BJ (cell line): Measurements from ENCODE around the gene TMCO1. TPM values are rescaled to one million over a fixed set of nuclear protein-coding genes. Genes with fewer than 3 reads are reported as not detected.
"Not testable (repeated sequence)": the region's sequence is repeated elsewhere in the genome, so short reads cannot be mapped to it uniquely, and the experiment has no call there.

Experiments used
- CTCF ChIA-PET: fragments of 350-600 bp; formaldehyde crosslinking; extraction: SDS; loops from one replicate; lab custom pipeline; 2021; ENCODE audit warnings: antibody characterized with exemption, inconsistent platforms; lab: Yijun Ruan, JAX
- POLR2A ChIA-PET: fragments of 300-600 bp; sonication (Branson Sonifier 250); formaldehyde crosslinking; extraction: SDS; loops from one replicate; lab custom pipeline; 2021; ENCODE audit warnings: antibody characterized with exemption; lab: Charles Lee
- DNase-seq: peaks from one replicate; pipeline ENCODE4 v3.0.0-alpha.2; 2011; ENCODE audit warnings: low read depth
- H3K27me3 ChIP-seq: 2 replicates; pipeline ENCODE4 v1.6.0; 2011; ENCODE audit warnings: low read length; ENCODE audit not compliant: control insufficient read depth, insufficient read depth
- H3K36me3 ChIP-seq: 2 replicates; pipeline ENCODE4 v1.5.1; 2011; ENCODE audit warnings: low read length; ENCODE audit not compliant: control insufficient read depth, insufficient read depth
- H3K4me3 ChIP-seq: 2 replicates; pipeline ENCODE4 v1.5.1; 2011; ENCODE audit warnings: low read depth, mild to moderate bottlenecking, control low read depth, low read length
- CTCF ChIP-seq: IDR thresholded peaks from 2 replicates; pipeline ENCODE4 v1.5.1; 2011; ENCODE audit warnings: low read depth, mild to moderate bottlenecking, control low read depth, inconsistent platforms, low read length, moderate library complexity; ENCODE audit not compliant: insufficient read depth
- polyA plus RNA-seq: library from polyadenylated mRNA; depleted of rRNA; stranded (reverse); fragments of >200 nt; gene quantifications from 2 replicates; pipeline ENCODE4 v1.2.3, GENCODE V29; 2011

Gene TMCO1
- polyA plus RNA-seq, 1 experiment = 203 TPM

- ChIA-PET POLR2A (interaction anchor here (0.6 kb wide), 1 partner anchor 74 kb away, joined by 4 read pairs; no protein-coding TSS in a partner anchor), CTCF (interaction anchor here (0.9 to 1.2 kb wide), 2 partner anchors 9 to 228 kb away, joined by 3 read pairs; no protein-coding TSS in a partner anchor)
- Histone ChIP-seq H3K27me3 (no peaks in the 10 kb centered on the region), H3K36me3 (peaks cover 12% of the 10 kb centered on the region), H3K4me3 (no peak overlapping the region)
- no peak for DNase-seq
- TF ChIP-seq CTCF = no peak
Observed at GRCh38 chr1:165686121-165686970, 82.3 kb downstream of the TMCO1 start.

DNA sequence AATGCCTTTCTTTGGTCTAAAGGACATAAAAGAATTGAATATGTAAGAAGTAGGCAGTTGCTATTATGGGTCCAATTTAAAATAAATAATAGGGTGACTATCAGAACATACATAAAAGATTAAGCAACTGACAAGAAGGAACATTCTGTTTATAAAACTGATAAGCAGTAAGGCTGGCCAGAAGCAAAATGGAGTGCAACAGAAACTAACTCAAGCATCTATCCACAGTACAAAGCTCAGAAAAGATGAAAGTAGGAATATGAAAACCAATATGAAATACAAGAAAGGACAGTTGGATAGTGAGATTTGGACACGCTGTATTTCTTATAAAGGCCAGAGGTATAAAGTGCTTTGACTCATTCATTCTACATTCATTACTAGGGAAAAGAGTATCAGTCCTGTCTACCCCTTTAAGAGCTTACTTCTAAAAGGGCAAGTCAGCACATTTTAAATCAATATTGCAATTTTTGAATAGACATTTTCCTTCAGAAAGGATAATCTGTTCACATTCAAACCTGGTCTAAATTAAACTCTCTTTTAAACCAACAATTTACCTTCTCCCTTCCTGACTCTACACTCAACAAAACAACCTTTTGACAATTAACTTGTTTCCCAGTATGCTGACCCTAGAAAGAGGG is 84.7 kb downstream of the TMCO1 start:
- no peaks in the 10 kb centered on the region for H3K27me3 ChIP-seq
- H3K4me3 ChIP-seq = no peak overlapping the region
- CTCF ChIA-PET = interaction anchor here (2.0 kb wide), 1 partner anchor 14 kb away, joined by 4 read pairs; the partner anchor contains the start of gene ALDH9A1
- POLR2A ChIA-PET = no interaction called here
- no peak for TF ChIP-seq CTCF
- H3K36me3 ChIP-seq = peaks cover 10% of the 10 kb centered on the region
- DNase-seq = no peak

- POLR2A ChIA-PET, H3K4me3 ChIP-seq, CTCF ChIA-PET, H3K27me3 ChIP-seq, H3K36me3 ChIP-seq, DNase-seq: not testable (repeated sequence)
Observed at GRCh38 chr1:165680773-165681172, 87.9 kb downstream of the TMCO1 start.

GRCh38 chr1:165680303-165680702 is 88.4 kb downstream of the TMCO1 start:
- Histone ChIP-seq H3K4me3 (no peak overlapping the region), H3K36me3 (peaks cover 7% of the 10 kb centered on the region), H3K27me3 (no peaks in the 10 kb centered on the region)
- CTCF ChIA-PET = no interaction called here
- POLR2A ChIA-PET = no interaction called here
- TF ChIP-seq CTCF = no peak
- no peak for DNase-seq

DNA sequence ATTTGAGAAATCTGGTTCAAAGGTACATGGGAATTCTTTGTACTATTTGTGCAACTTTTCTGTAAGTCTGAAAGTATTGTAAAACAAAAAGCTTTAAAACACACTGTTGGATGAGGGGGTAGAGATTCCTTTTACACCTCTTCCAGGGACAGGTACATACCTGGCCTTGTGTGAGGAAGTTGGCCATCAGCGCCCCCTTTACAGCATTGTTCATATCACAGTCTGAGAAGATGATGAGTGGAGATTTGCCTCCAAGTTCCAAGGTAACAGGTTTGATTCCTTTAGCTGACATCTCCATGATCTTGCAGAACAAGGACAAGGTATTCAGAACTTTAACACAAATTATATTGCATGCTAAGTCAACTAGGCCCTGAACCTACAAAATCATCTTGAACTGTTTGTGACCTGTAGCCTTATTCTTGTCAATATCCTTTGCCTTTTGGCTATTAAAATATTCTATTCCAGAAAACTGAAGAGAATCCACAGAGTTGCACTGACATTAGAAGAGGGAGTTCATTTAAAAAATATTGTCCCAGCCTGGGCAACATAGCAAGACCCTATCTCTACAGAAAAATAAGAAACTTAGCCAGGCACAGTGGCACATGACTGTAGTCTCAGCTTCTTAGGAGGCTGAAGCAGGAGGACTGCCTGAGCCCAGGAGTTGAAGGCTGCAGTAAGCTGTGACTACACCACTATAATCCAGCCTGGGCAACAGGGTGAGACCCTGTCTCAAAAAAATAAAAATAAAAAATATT is 89.2 kb downstream of the TMCO1 start:
- ChIA-PET POLR2A (no interaction called here), CTCF (no interaction called here)
- no peak for DNase-seq
- Histone ChIP-seq H3K36me3 (peaks cover 7% of the 10 kb centered on the region), H3K27me3 (no peaks in the 10 kb centered on the region), H3K4me3 (no peak overlapping the region)
- no peak for TF ChIP-seq CTCF
